Measurements from ENCODE around the gene FCGR2B. TPM values are rescaled to one million over a fixed set of nuclear protein-coding genes. Genes with fewer than 3 reads are reported as not detected.
"Not testable (repeated sequence)": the region's sequence is repeated elsewhere in the genome, so short reads cannot be mapped to it uniquely, and the experiment has no call there.

FCGR2B gene
- total RNA-seq, 1 experiment from 2014 or later: not detected

- H2BK5ac ChIP-seq (ENCODE audit: insufficient read length, low read length); H3K23ac ChIP-seq (ENCODE audit: insufficient read length, low read depth, low read length); H4K91ac ChIP-seq (ENCODE audit: insufficient read length, low read depth, low read length); H3K4me2 ChIP-seq (ENCODE audit: insufficient read depth, insufficient read length, low read length); H3K4me1 Mint-ChIP-seq; H2AFZ ChIP-seq (ENCODE audit: low read length); H3K4me1 ChIP-seq (ENCODE audit: insufficient read depth, low read length); H3K9me3 Mint-ChIP-seq; H3K4ac ChIP-seq (ENCODE audit: low read depth, low read length); H2AK5ac ChIP-seq (ENCODE audit: insufficient read length, low read length); DNase-seq; H3K14ac ChIP-seq (ENCODE audit: insufficient read depth, low read length); H2BK15ac ChIP-seq (ENCODE audit: low read depth, low read length); H2BK120ac ChIP-seq (ENCODE audit: low read depth, low read length, poor library complexity, severe bottlenecking); H3K56ac ChIP-seq (ENCODE audit: insufficient read length, low read depth, low read length); H3K27ac ChIP-seq (ENCODE audit: insufficient read length, low read depth, low read length); H3K4me3 Mint-ChIP-seq; H3K79me2 ChIP-seq (ENCODE audit: insufficient read depth, low read length); H2BK12ac ChIP-seq (ENCODE audit: insufficient read length, low read depth, low read length); H4K8ac ChIP-seq (replicated peaks; ENCODE audit: insufficient read length, low read depth, low read length); H3K23me2 ChIP-seq (ENCODE audit: insufficient read length, low read depth, low read length, poor library complexity, severe bottlenecking); H2BK20ac ChIP-seq (ENCODE audit: low read depth, low read length, poor library complexity, severe bottlenecking); H3K9me3 ChIP-seq (ENCODE audit: control insufficient read depth, low read depth, low read length); H3T11ph ChIP-seq (ENCODE audit: low read length); H3K9ac ChIP-seq (ENCODE audit: extremely low read depth, insufficient read length, low read length); H4K5ac ChIP-seq (ENCODE audit: insufficient read length, low read depth, low read length); H4K20me1 ChIP-seq (ENCODE audit: control insufficient read depth, insufficient read depth, insufficient read length); H3K36me3 Mint-ChIP-seq (ENCODE audit: insufficient read depth in 1 of 3, low read depth in 3 of 3); H3K27me3 ChIP-seq (ENCODE audit: insufficient read depth, low read length); H3K18ac ChIP-seq (ENCODE audit: insufficient read length, low read depth, low read length); H3K79me1 ChIP-seq (ENCODE audit: insufficient read depth, low read depth, low read length, poor library complexity, severe bottlenecking); H3K27ac Mint-ChIP-seq: not testable (repeated sequence)
- H3K27me3 Mint-ChIP-seq (ENCODE audit: low read depth): peaks cover 33% of the 10 kb centered on the region
- no CpG with 5 or more reads among the region's 10 CpGs for WGBS (ENCODE audit: extremely low coverage, insufficient read length, low lambda C conversion rate)
These were observed 36.3 kb upstream of the FCGR2B start for GRCh38 chr1:161626445-161627146.

GRCh38 chr1:161630128-161630742 is 32.7 kb upstream of the FCGR2B start:
- not testable (repeated sequence) for H3K9me3 Mint-ChIP-seq; H3K36me3 Mint-ChIP-seq (ENCODE audit: insufficient read depth in 1 of 3, low read depth in 3 of 3); H3K14ac ChIP-seq (ENCODE audit: insufficient read depth, low read length); H3K56ac ChIP-seq (ENCODE audit: insufficient read length, low read depth, low read length); H3K23me2 ChIP-seq (ENCODE audit: insufficient read length, low read depth, low read length, poor library complexity, severe bottlenecking); H3K23ac ChIP-seq (ENCODE audit: insufficient read length, low read depth, low read length); H3K27ac Mint-ChIP-seq; H3K4me1 Mint-ChIP-seq; H4K8ac ChIP-seq (replicated peaks; ENCODE audit: insufficient read length, low read depth, low read length); H2AK5ac ChIP-seq (ENCODE audit: insufficient read length, low read length); H3K4ac ChIP-seq (ENCODE audit: low read depth, low read length); H3K27me3 ChIP-seq (ENCODE audit: insufficient read depth, low read length); H2BK12ac ChIP-seq (ENCODE audit: insufficient read length, low read depth, low read length); H2BK20ac ChIP-seq (ENCODE audit: low read depth, low read length, poor library complexity, severe bottlenecking); H4K5ac ChIP-seq (ENCODE audit: insufficient read length, low read depth, low read length); H3K79me2 ChIP-seq (ENCODE audit: insufficient read depth, low read length); H2BK15ac ChIP-seq (ENCODE audit: low read depth, low read length); H2BK5ac ChIP-seq (ENCODE audit: insufficient read length, low read length); H2AFZ ChIP-seq (ENCODE audit: low read length); H3K4me1 ChIP-seq (ENCODE audit: insufficient read depth, low read length); H2BK120ac ChIP-seq (ENCODE audit: low read depth, low read length, poor library complexity, severe bottlenecking); H4K20me1 ChIP-seq (ENCODE audit: control insufficient read depth, insufficient read depth, insufficient read length); H3K18ac ChIP-seq (ENCODE audit: insufficient read length, low read depth, low read length); H3K4me2 ChIP-seq (ENCODE audit: insufficient read depth, insufficient read length, low read length); H3K4me3 Mint-ChIP-seq; H3K27me3 Mint-ChIP-seq (ENCODE audit: low read depth); DNase-seq; H3T11ph ChIP-seq (ENCODE audit: low read length); H3K9ac ChIP-seq (ENCODE audit: extremely low read depth, insufficient read length, low read length); H4K91ac ChIP-seq (ENCODE audit: insufficient read length, low read depth, low read length); H3K27ac ChIP-seq (ENCODE audit: insufficient read length, low read depth, low read length); H3K9me3 ChIP-seq (ENCODE audit: control insufficient read depth, low read depth, low read length); H3K79me1 ChIP-seq (ENCODE audit: insufficient read depth, low read depth, low read length, poor library complexity, severe bottlenecking)
- WGBS (ENCODE audit: extremely low coverage, insufficient read length, low lambda C conversion rate): no CpG with 5 or more reads among the region's 2 CpGs

Measured in H9 (cell line).